NCI-H2171 treated with DMSO at 0.1 percent for 48 hours (cell line): Measurements from ENCODE around the gene NRG2.

Experiments used
- DNase-seq: peaks from one replicate; lab custom pipeline; 2025; lab: John Stamatoyannopoulos, UW

Gene NRG2

GRCh38 chr5:139880416-139881142 lies 162.5 kb downstream of the NRG2 start:
- DNase-seq: no peak

- no peak for DNase-seq
These were observed 165.0 kb downstream of the NRG2 start for GRCh38 chr5:139878093-139878492.

- no peak for DNase-seq
These were observed 165.9 kb downstream of the NRG2 start for GRCh38 chr5:139877129-139877597.

GRCh38 chr5:139875957-139876356 lies 167.1 kb downstream of the NRG2 start:
- no peak for DNase-seq

- DNase-seq: no peak
These were observed 170.0 kb downstream of the NRG2 start for GRCh38 chr5:139872851-139873794.

GRCh38 chr5:139872052-139872766 lies 170.9 kb downstream of the NRG2 start:
- no peak for DNase-seq

- no peak for DNase-seq
These were observed 171.5 kb downstream of the NRG2 start for GRCh38 chr5:139871614-139872013.

GRCh38 chr5:139870677-139871076 lies 172.4 kb downstream of the NRG2 start:
- DNase-seq: no peak

GRCh38 chr5:139869042-139869790 lies 173.9 kb downstream of the NRG2 start:
- no peak for DNase-seq

- DNase-seq: no peak
These were observed 175.5 kb downstream of the NRG2 start for GRCh38 chr5:139867581-139867980.

- DNase-seq: no peak
These were observed 176.0 kb downstream of the NRG2 start for GRCh38 chr5:139867109-139867508.

GRCh38 chr5:139864716-139865483 lies 178.2 kb downstream of the NRG2 start:
- DNase-seq: no peak

- no peak for DNase-seq
These were observed 179.1 kb downstream of the NRG2 start for GRCh38 chr5:139863855-139864558.

- no peak for DNase-seq
These were observed 179.7 kb downstream of the NRG2 start for GRCh38 chr5:139863361-139863760.

GRCh38 chr5:139862803-139863202 lies 180.3 kb downstream of the NRG2 start:
- no peak for DNase-seq

- DNase-seq: no peak
These were observed 180.8 kb downstream of the NRG2 start for GRCh38 chr5:139862313-139862712.

- DNase-seq: no peak
These were observed 181.3 kb downstream of the NRG2 start for GRCh38 chr5:139861889-139862207.

- no peak for DNase-seq
These were observed 181.8 kb downstream of the NRG2 start for GRCh38 chr5:139861021-139861888.

- no peak for DNase-seq
These were observed 184.1 kb downstream of the NRG2 start for GRCh38 chr5:139859013-139859412.
